Esophagus muscularis mucosa (tissue), 4 donors: ENCODE data around the gene FN1. TPM values are rescaled to one million over a fixed set of nuclear protein-coding genes. Genes with fewer than 3 reads are reported as not detected.

ENCODE experiments used
- DNase-seq: peaks from one replicate; pipeline ENCODE4 v3.0.0-alpha.2; 2017; ENCODE audit errors: extremely low spot score
- H3K27ac ChIP-seq, 4 donors: fragments of 200-600 bp; sonication (generic); replicated peaks in 1 of 4; 1 replicate in 3 of 4; 2 replicates in 1 of 4; pipeline ENCODE4 v1.5.1; 2016 to 2019; ENCODE audit warnings: mild to moderate bottlenecking in 1 of 4
- H3K27me3 ChIP-seq, 4 donors: fragments of 200-600 bp; sonication (generic); one replicate each; pipeline versions ENCODE4 v1.5.1 to v1.6.0; 2016 to 2019
- H3K36me3 ChIP-seq, 4 donors: fragments of 200-600 bp; sonication (generic); one replicate each; pipeline ENCODE4 v1.5.1; 2016 to 2019
- H3K4me1 ChIP-seq, 4 donors: fragments of 200-600 bp; sonication (generic); one replicate each; pipeline ENCODE4 v1.5.1; 2016 to 2019
- H3K4me3 ChIP-seq, 4 donors: fragments of 200-600 bp; sonication (generic); 1 replicate in 2 of 4; 2 replicates in 2 of 4; pipeline ENCODE4 v1.5.1; 2016 to 2019; ENCODE audit warnings: mild to moderate bottlenecking in 4 of 4, moderate library complexity in 1 of 4
- H3K9me3 ChIP-seq, 4 donors: fragments of 200-600 bp; sonication (generic); 1 replicate in 3 of 4; 2 replicates in 1 of 4; pipeline ENCODE4 v1.5.1; 2016 to 2019
- EP300 ChIP-seq: sonication (generic); formaldehyde crosslinking; IDR thresholded peaks from one replicate; pipeline ENCODE4 v1.6.1; 2017; ENCODE audit warnings: antibody characterized with exemption
- POLR2A ChIP-seq: fragments of 450-650 bp; IDR thresholded peaks from one replicate; pipeline ENCODE4 v1.6.1; 2017; ENCODE audit warnings: antibody characterized with exemption, moderate library complexity, mild to moderate bottlenecking, low read depth
- POLR2AphosphoS5 ChIP-seq, 2 donors: sonication (generic); formaldehyde crosslinking; IDR thresholded peaks; one replicate each; pipeline ENCODE4 v1.6.1; 2017; ENCODE audit warnings: antibody characterized with exemption in 2 of 2
- WGBS: methylation state at CpG from one replicate; pipeline ENCODE4 v1.1.5; 2018; 5-methylcytosine and 5-hydroxymethylcytosine counted together
- intact Hi-C: fragments of 100-400 bp; cut with DNase I; formaldehyde crosslinking; loops from one replicate; pipeline ENCODE4 v1.15.1; 2023
- total RNA-seq, 4 donors: library from RNA; depleted of rRNA; stranded (reverse); fragments of >200 nt; gene quantifications; one replicate each; pipeline versions ENCODE4 v1.1.0 to v1.2.1, GENCODE V29; 2016
- TF ChIP-seq, protein P1 (sequence below), 3 experiments: fragments of 200-600 bp in 2 of 3; fragments of 450-650 bp in 1 of 3; sonication (generic) in 2 of 3; IDR thresholded peaks; one replicate each; pipeline ENCODE4 v1.5.1; 2017 to 2019; ENCODE audit warnings: antibody characterized with exemption in 3 of 3, mild to moderate bottlenecking in 2 of 3, moderate library complexity in 1 of 3

The FN1 gene
- total RNA-seq, 4 donors from 2014 or later = 2,256 to 4,873 (median 2,950) TPM

DNA sequence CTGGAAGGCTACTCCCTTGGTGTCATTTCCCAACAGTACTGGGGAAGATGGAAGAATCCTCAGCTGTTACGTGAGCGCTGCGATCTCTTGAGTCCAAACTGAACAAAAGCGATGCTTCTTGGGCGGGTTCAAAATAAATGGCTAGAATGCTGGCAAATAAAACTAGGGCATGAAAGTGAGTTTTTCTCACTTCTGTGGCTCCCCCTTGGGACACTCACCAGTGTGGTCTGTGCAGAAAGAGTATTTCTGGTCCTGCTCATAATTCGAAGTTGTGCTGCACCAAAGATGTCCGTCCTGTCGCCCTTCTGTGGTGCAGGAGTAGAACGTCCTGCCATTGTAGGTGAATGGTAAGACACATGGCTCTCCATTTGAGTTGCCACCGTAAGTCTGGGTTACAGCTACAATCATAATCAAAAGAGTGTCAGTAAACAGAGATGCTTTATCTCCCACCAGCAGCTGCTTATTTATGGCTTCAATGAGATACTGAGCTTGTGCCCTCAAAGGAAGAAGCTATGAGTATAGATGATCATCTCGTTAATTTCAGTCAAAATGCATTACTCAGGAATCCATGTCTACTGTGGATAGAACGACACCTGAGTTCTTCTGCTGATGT, 11.8 kb downstream of the FN1 start:
- Histone ChIP-seq H3K4me1 (peaks cover 0 to 97% (median 88%) of the 10 kb centered on the region in 4 donors), H3K4me3 (no peak overlapping the region), H3K36me3 (peaks cover 27 to 96% (median 58%) of the 10 kb centered on the region in 4 donors), H3K27ac (peak overlapping the region; percentile 58 to 77 (median 69)), H3K27me3 (no peaks in the 10 kb centered on the region), H3K9me3 (no peaks in the 10 kb centered on the region)
- TF ChIP-seq POLR2A (no peak), POLR2AphosphoS5 (IDR thresholded peaks at IDR 0.05) (peak in 1 of 2 donors; percentile 65)
- no peak for DNase-seq
- 78% methylated on average over 12 of the region's 12 CpGs for WGBS
- intact Hi-C loops = loop anchor here (5.0 kb wide), 1 partner anchor 47 kb away; no protein-coding TSS in a partner anchor

GRCh38 chr2:215423234-215423633, 12.6 kb downstream of the FN1 start:
- Histone ChIP-seq H3K4me1 (peaks cover 0 to 97% (median 88%) of the 10 kb centered on the region in 4 donors), H3K27me3 (no peaks in the 10 kb centered on the region), H3K9me3 (no peaks in the 10 kb centered on the region), H3K36me3 (peaks cover 23 to 96% (median 59%) of the 10 kb centered on the region in 4 donors), H3K4me3 (no peak overlapping the region), H3K27ac (peak overlapping the region; percentile 58 to 77 (median 69))
- WGBS = 34% methylated on average over 3 of the region's 3 CpGs
- intact Hi-C loops = loop anchor here (5.0 kb wide), 1 partner anchor 46 kb away; no protein-coding TSS in a partner anchor
- TF ChIP-seq EP300 (no peak), POLR2AphosphoS5 (IDR thresholded peaks at IDR 0.05) (peak in 1 of 2 donors; percentile 58)
- DNase-seq = no peak

GRCh38 chr2:215422676-215423075, 13.2 kb downstream of the FN1 start:
- WGBS = 79% methylated on average over 4 of the region's 4 CpGs
- no peak for TF ChIP-seq POLR2AphosphoS5 (IDR thresholded peaks at IDR 0.05)
- TF ChIP-seq, protein P1, sequence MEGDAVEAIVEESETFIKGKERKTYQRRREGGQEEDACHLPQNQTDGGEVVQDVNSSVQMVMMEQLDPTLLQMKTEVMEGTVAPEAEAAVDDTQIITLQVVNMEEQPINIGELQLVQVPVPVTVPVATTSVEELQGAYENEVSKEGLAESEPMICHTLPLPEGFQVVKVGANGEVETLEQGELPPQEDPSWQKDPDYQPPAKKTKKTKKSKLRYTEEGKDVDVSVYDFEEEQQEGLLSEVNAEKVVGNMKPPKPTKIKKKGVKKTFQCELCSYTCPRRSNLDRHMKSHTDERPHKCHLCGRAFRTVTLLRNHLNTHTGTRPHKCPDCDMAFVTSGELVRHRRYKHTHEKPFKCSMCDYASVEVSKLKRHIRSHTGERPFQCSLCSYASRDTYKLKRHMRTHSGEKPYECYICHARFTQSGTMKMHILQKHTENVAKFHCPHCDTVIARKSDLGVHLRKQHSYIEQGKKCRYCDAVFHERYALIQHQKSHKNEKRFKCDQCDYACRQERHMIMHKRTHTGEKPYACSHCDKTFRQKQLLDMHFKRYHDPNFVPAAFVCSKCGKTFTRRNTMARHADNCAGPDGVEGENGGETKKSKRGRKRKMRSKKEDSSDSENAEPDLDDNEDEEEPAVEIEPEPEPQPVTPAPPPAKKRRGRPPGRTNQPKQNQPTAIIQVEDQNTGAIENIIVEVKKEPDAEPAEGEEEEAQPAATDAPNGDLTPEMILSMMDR (IDR thresholded peaks at IDR 0.05) = no peak
- TF ChIP-seq EP300 = no peak
- TF ChIP-seq POLR2A = no peak
- no peak for DNase-seq
- Histone ChIP-seq H3K9me3 (no peaks in the 10 kb centered on the region), H3K4me3 (no peak overlapping the region), H3K4me1 (peaks cover 0 to 97% (median 86%) of the 10 kb centered on the region in 4 donors), H3K27me3 (no peaks in the 10 kb centered on the region), H3K27ac (peak overlapping the region; percentile 66 to 77 (median 72)), H3K36me3 (peaks cover 23 to 96% (median 61%) of the 10 kb centered on the region in 4 donors)
- intact Hi-C loops = loop anchor here (5.0 kb wide), 1 partner anchor 45 kb away; no protein-coding TSS in a partner anchor

DNA sequence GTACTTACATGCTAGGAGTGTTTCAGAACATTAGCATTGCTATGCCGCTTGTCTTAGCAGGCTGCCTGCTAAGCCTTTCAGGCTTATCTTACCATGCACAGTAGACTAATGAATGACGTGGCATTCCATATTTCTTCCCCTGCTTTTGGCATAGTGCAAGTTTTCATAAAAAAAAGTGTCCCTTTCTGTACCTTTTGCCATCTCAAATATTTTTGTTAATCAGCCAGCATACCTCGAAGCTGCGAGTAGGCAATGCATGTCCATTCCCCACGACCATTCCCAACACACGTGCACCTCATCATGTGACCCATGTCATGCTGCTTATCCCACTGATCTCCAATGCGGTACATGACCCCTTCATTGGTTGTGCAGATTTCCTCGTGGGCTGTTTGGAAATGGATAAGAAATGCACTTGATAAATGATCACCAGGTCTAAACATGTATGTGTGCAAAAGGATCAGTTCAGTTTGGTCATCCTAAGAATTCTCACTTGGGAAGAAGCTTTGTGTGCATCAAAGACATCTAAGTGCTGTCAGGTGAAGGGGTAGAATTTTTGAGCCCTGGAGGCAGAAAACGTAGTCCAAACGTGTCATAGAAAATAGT, 13.9 kb downstream of the FN1 start:
- Histone ChIP-seq H3K27ac (peak overlapping the region; percentile 66 to 77 (median 72)), H3K4me3 (peak overlapping the region in 1 of 4 donors; percentile 1), H3K4me1 (peaks cover 0 to 97% (median 86%) of the 10 kb centered on the region in 4 donors), H3K36me3 (peaks cover 23 to 96% (median 58%) of the 10 kb centered on the region in 4 donors), H3K9me3 (no peaks in the 10 kb centered on the region), H3K27me3 (no peaks in the 10 kb centered on the region)
- intact Hi-C loops = loop anchor here (5.0 kb wide), 1 partner anchor 45 kb away; no protein-coding TSS in a partner anchor
- 49% methylated on average over 10 of the region's 10 CpGs for WGBS
- TF ChIP-seq EP300 (no peak), POLR2AphosphoS5 (IDR thresholded peaks at IDR 0.05) (peak in 1 of 2 donors; percentile 71)
- no peak for DNase-seq

GRCh38 chr2:215420471-215420935, 15.4 kb downstream of the FN1 start:
- H3K4me1 ChIP-seq = peaks cover 0 to 98% (median 87%) of the 10 kb centered on the region in 4 donors
- WGBS = 60% methylated on average over 8 of the region's 8 CpGs
- no peaks in the 10 kb centered on the region for H3K9me3 ChIP-seq
- intact Hi-C loops = loop anchor here (5.0 kb wide), 1 partner anchor 43 kb away; no protein-coding TSS in a partner anchor
- no peak for DNase-seq
- TF ChIP-seq POLR2A (no peak), EP300 (no peak), POLR2AphosphoS5 (IDR thresholded peaks at IDR 0.05) (peak in 1 of 2 donors; percentile 43)
- H3K27me3 ChIP-seq = no peaks in the 10 kb centered on the region
- peak overlapping the region; percentile 66 to 77 (median 72) for H3K27ac ChIP-seq
- no peak overlapping the region for H3K4me3 ChIP-seq
- H3K36me3 ChIP-seq = peaks cover 23 to 97% (median 53%) of the 10 kb centered on the region in 4 donors

GRCh38 chr2:215419769-215420470, 15.9 kb downstream of the FN1 start:
- peaks cover 23 to 92% (median 47%) of the 10 kb centered on the region in 4 donors for H3K36me3 ChIP-seq
- H3K9me3 ChIP-seq = no peaks in the 10 kb centered on the region
- peak overlapping the region; percentile 66 to 77 (median 72) for H3K27ac ChIP-seq
- TF ChIP-seq, protein P1 (IDR thresholded peaks at IDR 0.05) = no peak
- TF ChIP-seq POLR2AphosphoS5 (IDR thresholded peaks at IDR 0.05) (no peak), EP300 (no peak), POLR2A (no peak)
- H3K27me3 ChIP-seq = no peaks in the 10 kb centered on the region
- peaks cover 0 to 96% (median 81%) of the 10 kb centered on the region in 4 donors for H3K4me1 ChIP-seq
- DNase-seq = no peak
- 52% methylated on average over 7 of the region's 7 CpGs for WGBS
- intact Hi-C loops = loop anchor here (5.0 kb wide), 1 partner anchor 43 kb away; no protein-coding TSS in a partner anchor
- no peak overlapping the region for H3K4me3 ChIP-seq
